ENCODE measurements around the gene SLAMF7.

The SLAMF7 gene

GRCh38 chr1:160753594-160753993 is 14.5 kb downstream of the SLAMF7 start:
- Histone ChIP-seq H3K36me3 (ENCODE audit: low read depth) (no peaks in the 10 kb centered on the region), H3K27ac (ENCODE audit: poor library complexity, severe bottlenecking) (no peak overlapping the region), H3K9me3 (ENCODE audit: severe bottlenecking) (no peaks in the 10 kb centered on the region), H3K4me3 (ENCODE audit: severe bottlenecking) (no peak overlapping the region), H3K27me3 (ENCODE audit: insufficient read depth, poor library complexity, severe bottlenecking) (no peaks in the 10 kb centered on the region), H3K4me1 (ENCODE audit: insufficient read depth, poor library complexity, severe bottlenecking) (peaks cover 5% of the 10 kb centered on the region)
- ATAC-seq (ENCODE audit: low read depth) (no peak), DNase-seq (ENCODE audit: low spot score) (no peak)
- no peak for TF ChIP-seq CTCF (IDR thresholded peaks at IDR 0.05; ENCODE audit: poor library complexity, severe bottlenecking)

GRCh38 chr1:160755461-160755860 is 16.4 kb downstream of the SLAMF7 start:
- TF ChIP-seq CTCF (IDR thresholded peaks at IDR 0.05; ENCODE audit: poor library complexity, severe bottlenecking) = no peak
- Histone ChIP-seq H3K27ac (ENCODE audit: poor library complexity, severe bottlenecking) (no peak overlapping the region), H3K9me3 (ENCODE audit: severe bottlenecking) (no peaks in the 10 kb centered on the region), H3K27me3 (ENCODE audit: insufficient read depth, poor library complexity, severe bottlenecking) (no peaks in the 10 kb centered on the region), H3K4me1 (ENCODE audit: insufficient read depth, poor library complexity, severe bottlenecking) (no peaks in the 10 kb centered on the region), H3K4me3 (ENCODE audit: severe bottlenecking) (no peak overlapping the region), H3K36me3 (ENCODE audit: low read depth) (no peaks in the 10 kb centered on the region)
- no peak for ATAC-seq (ENCODE audit: low read depth)
- DNase-seq (ENCODE audit: low spot score) = no peak

- TF ChIP-seq CTCF (IDR thresholded peaks at IDR 0.05; ENCODE audit: poor library complexity, severe bottlenecking) = no peak
- no peak for DNase-seq (ENCODE audit: low spot score)
- no peak overlapping the region for H3K4me3 ChIP-seq (ENCODE audit: severe bottlenecking)
- H3K4me1 ChIP-seq (ENCODE audit: insufficient read depth, poor library complexity, severe bottlenecking) = no peaks in the 10 kb centered on the region
- ATAC-seq (ENCODE audit: low read depth) = no peak
- H3K36me3 ChIP-seq (ENCODE audit: low read depth) = no peaks in the 10 kb centered on the region
- no peaks in the 10 kb centered on the region for H3K9me3 ChIP-seq (ENCODE audit: severe bottlenecking)
- no peaks in the 10 kb centered on the region for H3K27me3 ChIP-seq (ENCODE audit: insufficient read depth, poor library complexity, severe bottlenecking)
- no peak overlapping the region for H3K27ac ChIP-seq (ENCODE audit: poor library complexity, severe bottlenecking)
These were observed 17.1 kb downstream of the SLAMF7 start for GRCh38 chr1:160755911-160756848.

GRCh38 chr1:160756849-160757201 is 17.8 kb downstream of the SLAMF7 start:
- no peak for ATAC-seq (ENCODE audit: low read depth)
- Histone ChIP-seq H3K4me1 (ENCODE audit: insufficient read depth, poor library complexity, severe bottlenecking) (no peaks in the 10 kb centered on the region), H3K4me3 (ENCODE audit: severe bottlenecking) (no peak overlapping the region), H3K27me3 (ENCODE audit: insufficient read depth, poor library complexity, severe bottlenecking) (no peaks in the 10 kb centered on the region), H3K9me3 (ENCODE audit: severe bottlenecking) (no peaks in the 10 kb centered on the region), H3K27ac (ENCODE audit: poor library complexity, severe bottlenecking) (no peak overlapping the region), H3K36me3 (ENCODE audit: low read depth) (no peaks in the 10 kb centered on the region)
- no peak for TF ChIP-seq CTCF (IDR thresholded peaks at IDR 0.05; ENCODE audit: poor library complexity, severe bottlenecking)
- DNase-seq (ENCODE audit: low spot score) = no peak

GRCh38 chr1:160758521-160758920 is 19.5 kb downstream of the SLAMF7 start:
- Histone ChIP-seq H3K4me1 (ENCODE audit: insufficient read depth, poor library complexity, severe bottlenecking) (no peaks in the 10 kb centered on the region), H3K4me3 (ENCODE audit: severe bottlenecking) (no peak overlapping the region), H3K27ac (ENCODE audit: poor library complexity, severe bottlenecking) (no peak overlapping the region), H3K36me3 (ENCODE audit: low read depth) (no peaks in the 10 kb centered on the region), H3K27me3 (ENCODE audit: insufficient read depth, poor library complexity, severe bottlenecking) (no peaks in the 10 kb centered on the region), H3K9me3 (ENCODE audit: severe bottlenecking) (no peaks in the 10 kb centered on the region)
- TF ChIP-seq CTCF (IDR thresholded peaks at IDR 0.05; ENCODE audit: poor library complexity, severe bottlenecking) = no peak
- ATAC-seq (ENCODE audit: low read depth) (no peak), DNase-seq (ENCODE audit: low spot score) (no peak)

Data from RWPE2 (cell line).